ENCODE measurements around the gene PROSER1. TPM values are rescaled to one million over a fixed set of nuclear protein-coding genes. Genes with fewer than 3 reads are reported as not detected.

PROSER1 gene
- total and polyA plus RNA-seq, 9 of the 15 experiments (the other 6 are each of a cell fraction or from before 2014, with no cell fraction given) = 9.2 to 36.2 (median 10.4) TPM

DNA sequence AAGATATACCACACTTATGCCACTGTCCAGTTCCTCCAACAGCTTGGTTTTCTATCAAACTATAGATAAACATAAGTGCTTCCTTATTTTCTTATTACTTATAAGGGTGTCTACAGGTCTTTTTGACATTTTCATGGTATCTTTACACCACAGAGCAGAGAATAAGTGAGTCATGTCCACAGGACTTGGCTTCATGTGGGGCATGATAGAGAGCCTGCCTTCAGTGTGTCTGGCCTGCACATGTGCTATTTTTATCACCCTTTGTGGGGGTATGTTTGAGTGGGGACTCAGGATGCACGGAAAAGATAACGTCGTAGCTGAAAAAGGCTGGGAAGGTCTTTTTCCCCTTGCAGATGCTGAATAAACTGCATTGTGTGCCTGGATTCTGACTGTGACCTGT is 39.1 kb downstream of the PROSER1 start (continued):
- TF ChIP-seq, protein P1, sequence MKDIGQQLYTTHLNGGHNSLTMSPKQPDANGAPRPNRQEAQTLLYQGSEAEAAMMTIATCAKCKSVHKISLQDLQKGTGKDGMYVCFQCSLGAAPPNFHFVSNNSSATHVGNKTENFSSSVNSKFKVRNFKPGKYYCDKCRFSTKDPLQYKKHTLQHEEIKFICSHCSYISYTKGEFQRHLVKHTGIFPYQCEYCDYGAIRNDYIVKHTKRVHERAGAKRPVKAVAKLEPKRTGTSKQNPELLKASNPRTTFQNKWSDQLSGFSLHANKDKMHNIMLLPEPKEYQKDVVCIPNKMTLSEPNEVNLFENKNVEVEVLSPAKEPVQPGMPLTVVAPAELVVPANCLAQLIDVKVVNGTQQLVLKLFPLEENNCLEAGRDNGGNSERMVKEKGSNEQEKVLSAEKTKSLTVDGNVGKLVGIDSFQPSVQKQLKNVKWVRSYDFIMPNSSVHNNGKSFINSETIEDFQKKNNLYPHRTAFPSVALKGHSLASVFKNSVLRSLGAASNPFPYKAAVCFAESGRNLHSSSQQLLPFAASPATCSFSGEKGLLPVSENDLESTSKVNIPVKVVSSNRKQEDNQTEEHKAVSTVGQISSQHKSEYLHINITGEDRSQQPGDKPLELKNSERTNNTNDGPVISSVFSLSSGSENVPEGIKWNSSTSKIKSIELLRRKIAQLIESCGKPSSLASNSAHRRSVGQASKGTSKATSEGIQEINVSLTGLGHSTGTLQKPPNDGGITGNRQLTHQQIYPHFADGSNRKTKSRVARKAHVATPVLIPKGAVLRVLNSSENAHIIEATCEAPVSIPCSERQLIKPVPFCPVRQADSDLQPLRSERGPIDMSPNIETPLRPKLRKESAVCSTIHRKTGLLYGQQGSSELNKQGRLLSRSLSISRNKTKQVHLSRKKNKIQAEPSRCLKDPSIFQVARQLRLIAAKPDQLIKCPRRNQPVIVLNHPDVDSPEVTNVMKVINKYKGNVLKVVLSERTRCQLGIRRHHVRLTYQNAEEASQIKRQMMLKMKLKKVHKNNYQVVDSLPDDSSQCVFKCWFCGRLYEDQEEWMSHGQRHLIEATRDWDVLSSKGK (CRISPR knock-in tag; IDR thresholded peaks at IDR 0.05) = no peak
- TF ChIP-seq, protein P2, sequence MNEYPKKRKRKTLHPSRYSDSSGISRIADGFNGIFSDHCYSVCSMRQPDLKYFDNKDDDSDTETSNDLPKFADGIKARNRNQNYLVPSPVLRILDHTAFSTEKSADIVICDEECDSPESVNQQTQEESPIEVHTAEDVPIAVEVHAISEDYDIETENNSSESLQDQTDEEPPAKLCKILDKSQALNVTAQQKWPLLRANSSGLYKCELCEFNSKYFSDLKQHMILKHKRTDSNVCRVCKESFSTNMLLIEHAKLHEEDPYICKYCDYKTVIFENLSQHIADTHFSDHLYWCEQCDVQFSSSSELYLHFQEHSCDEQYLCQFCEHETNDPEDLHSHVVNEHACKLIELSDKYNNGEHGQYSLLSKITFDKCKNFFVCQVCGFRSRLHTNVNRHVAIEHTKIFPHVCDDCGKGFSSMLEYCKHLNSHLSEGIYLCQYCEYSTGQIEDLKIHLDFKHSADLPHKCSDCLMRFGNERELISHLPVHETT (CRISPR knock-in tag; conservative IDR thresholded peaks at IDR 0.05 in 1 of 2, IDR thresholded peaks at IDR 0.05 in 1 of 2) = 0 out of 4 replicates have a peak, but pooled peaks of 1 of the 2 experiments have one; percentile 24
- 0 out of 2 replicates have a peak, but pooled peaks have one; percentile 46 for TF ChIP-seq ZNF766 (CRISPR knock-in tag; conservative IDR thresholded peaks at IDR 0.05)
- TF ChIP-seq XRCC5 (IDR thresholded peaks at IDR 0.05; ENCODE audit: low read depth, low read length) = no peak
- peak; percentile 97 for TF ChIP-seq CBFA2T2 (conservative IDR thresholded peaks at IDR 0.05)
- TF ChIP-seq GATA2 (CRISPR knock-in tag; IDR thresholded peaks at IDR 0.05) = peak; percentile 89
- TF ChIP-seq CTBP1 (IDR thresholded peaks at IDR 0.05; ENCODE audit: borderline replicate concordance) = peak; percentile 36; the same call in 1 of the 2 replicates
- TF ChIP-seq, protein P3, sequence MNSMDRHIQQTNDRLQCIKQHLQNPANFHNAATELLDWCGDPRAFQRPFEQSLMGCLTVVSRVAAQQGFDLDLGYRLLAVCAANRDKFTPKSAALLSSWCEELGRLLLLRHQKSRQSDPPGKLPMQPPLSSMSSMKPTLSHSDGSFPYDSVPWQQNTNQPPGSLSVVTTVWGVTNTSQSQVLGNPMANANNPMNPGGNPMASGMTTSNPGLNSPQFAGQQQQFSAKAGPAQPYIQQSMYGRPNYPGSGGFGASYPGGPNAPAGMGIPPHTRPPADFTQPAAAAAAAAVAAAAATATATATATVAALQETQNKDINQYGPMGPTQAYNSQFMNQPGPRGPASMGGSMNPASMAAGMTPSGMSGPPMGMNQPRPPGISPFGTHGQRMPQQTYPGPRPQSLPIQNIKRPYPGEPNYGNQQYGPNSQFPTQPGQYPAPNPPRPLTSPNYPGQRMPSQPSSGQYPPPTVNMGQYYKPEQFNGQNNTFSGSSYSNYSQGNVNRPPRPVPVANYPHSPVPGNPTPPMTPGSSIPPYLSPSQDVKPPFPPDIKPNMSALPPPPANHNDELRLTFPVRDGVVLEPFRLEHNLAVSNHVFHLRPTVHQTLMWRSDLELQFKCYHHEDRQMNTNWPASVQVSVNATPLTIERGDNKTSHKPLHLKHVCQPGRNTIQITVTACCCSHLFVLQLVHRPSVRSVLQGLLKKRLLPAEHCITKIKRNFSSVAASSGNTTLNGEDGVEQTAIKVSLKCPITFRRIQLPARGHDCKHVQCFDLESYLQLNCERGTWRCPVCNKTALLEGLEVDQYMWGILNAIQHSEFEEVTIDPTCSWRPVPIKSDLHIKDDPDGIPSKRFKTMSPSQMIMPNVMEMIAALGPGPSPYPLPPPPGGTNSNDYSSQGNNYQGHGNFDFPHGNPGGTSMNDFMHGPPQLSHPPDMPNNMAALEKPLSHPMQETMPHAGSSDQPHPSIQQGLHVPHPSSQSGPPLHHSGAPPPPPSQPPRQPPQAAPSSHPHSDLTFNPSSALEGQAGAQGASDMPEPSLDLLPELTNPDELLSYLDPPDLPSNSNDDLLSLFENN (IDR thresholded peaks at IDR 0.05; ENCODE audit: low read depth in 2 of 2, low read length in 2 of 2) = peak in 1 of 2 experiments; percentile 65; a peak in 1 of 4 replicates
- no peak for TF ChIP-seq CHD4 (IDR thresholded peaks at IDR 0.05; ENCODE audit: insufficient read depth, insufficient replicate concordance, low read depth, low read length, poor library complexity, severe bottlenecking)
- TF ChIP-seq ZNF445 (CRISPR knock-in tag; IDR thresholded peaks at IDR 0.05; ENCODE audit: low read depth) = no peak
- no peak for TF ChIP-seq BACH1 (tag; IDR thresholded peaks at IDR 0.05)
- TF ChIP-seq CREB1 (IDR thresholded peaks at IDR 0.05) = peak; percentile 50; the same call in 1 of the 2 replicates
- TF ChIP-seq CREB1 (CRISPR knock-in tag; IDR thresholded peaks at IDR 0.05) = no peak
- TF ChIP-seq HDAC1 (IDR thresholded peaks at IDR 0.05) = 0 out of 4 replicates have a peak, but pooled peaks of 1 of the 2 experiments have one; percentile 44
- peak; percentile 87 for TF ChIP-seq NFIC (IDR thresholded peaks at IDR 0.05)
- TF ChIP-seq STAT5A (IDR thresholded peaks at IDR 0.05; ENCODE audit: borderline replicate concordance, low read length) = peak; percentile 89
- TF ChIP-seq, protein P4, sequence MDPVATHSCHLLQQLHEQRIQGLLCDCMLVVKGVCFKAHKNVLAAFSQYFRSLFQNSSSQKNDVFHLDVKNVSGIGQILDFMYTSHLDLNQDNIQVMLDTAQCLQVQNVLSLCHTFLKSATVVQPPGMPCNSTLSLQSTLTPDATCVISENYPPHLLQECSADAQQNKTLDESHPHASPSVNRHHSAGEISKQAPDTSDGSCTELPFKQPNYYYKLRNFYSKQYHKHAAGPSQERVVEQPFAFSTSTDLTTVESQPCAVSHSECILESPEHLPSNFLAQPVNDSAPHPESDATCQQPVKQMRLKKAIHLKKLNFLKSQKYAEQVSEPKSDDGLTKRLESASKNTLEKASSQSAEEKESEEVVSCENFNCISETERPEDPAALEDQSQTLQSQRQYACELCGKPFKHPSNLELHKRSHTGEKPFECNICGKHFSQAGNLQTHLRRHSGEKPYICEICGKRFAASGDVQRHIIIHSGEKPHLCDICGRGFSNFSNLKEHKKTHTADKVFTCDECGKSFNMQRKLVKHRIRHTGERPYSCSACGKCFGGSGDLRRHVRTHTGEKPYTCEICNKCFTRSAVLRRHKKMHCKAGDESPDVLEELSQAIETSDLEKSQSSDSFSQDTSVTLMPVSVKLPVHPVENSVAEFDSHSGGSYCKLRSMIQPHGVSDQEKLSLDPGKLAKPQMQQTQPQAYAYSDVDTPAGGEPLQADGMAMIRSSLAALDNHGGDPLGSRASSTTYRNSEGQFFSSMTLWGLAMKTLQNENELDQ (CRISPR knock-in tag; IDR thresholded peaks at IDR 0.05; ENCODE audit: borderline replicate concordance) = no peak
